Large intestine (tissue), 3 donors: ENCODE measurements around the gene UCN2. TPM values are rescaled to one million over a fixed set of nuclear protein-coding genes. Genes with fewer than 3 reads are reported as not detected.

Source experiments
- DNase-seq, 2 donors: peaks; one replicate each; pipeline versions ENCODE4 v3.0.0 to v3.0.0-alpha.2; 2013
- H3K27ac ChIP-seq: one replicate; pipeline ENCODE4 v1.5.1; 2013; ENCODE audit warnings: low read length
- H3K27me3 ChIP-seq: 2 replicates; pipeline ENCODE4 v1.6.1; 2013; ENCODE audit warnings: low read length; ENCODE audit not compliant: control insufficient read depth, insufficient read depth
- H3K36me3 ChIP-seq: 2 replicates; pipeline ENCODE4 v1.6.1; 2013; ENCODE audit warnings: low read length; ENCODE audit not compliant: control insufficient read depth, insufficient read depth
- H3K4me1 ChIP-seq: one replicate; pipeline ENCODE4 v1.6.1; 2013; ENCODE audit warnings: low read length; ENCODE audit not compliant: control insufficient read depth, insufficient read depth
- H3K4me3 ChIP-seq: one replicate; pipeline ENCODE4 v1.5.1; 2013; ENCODE audit warnings: low read length
- H3K9me3 ChIP-seq: one replicate; pipeline ENCODE4 v1.6.1; 2013; ENCODE audit warnings: mild to moderate bottlenecking, low read depth, low read length, moderate library complexity; ENCODE audit not compliant: control insufficient read depth
- WGBS: methylation state at CpG from one replicate; pipeline ENCODE4 v1.1.5; 2013; ENCODE audit warnings: low lambda C conversion rate; ENCODE audit not compliant: insufficient coverage; 5-methylcytosine and 5-hydroxymethylcytosine counted together
- polyA plus RNA-seq: library from polyadenylated mRNA; unstranded; fragments of 120-200 nt; gene quantifications from one replicate; pipeline ENCODE4 v1.2.1, GENCODE V29; 2013

Gene UCN2
- polyA plus RNA-seq, 1 donor: 0.87 TPM

DNA sequence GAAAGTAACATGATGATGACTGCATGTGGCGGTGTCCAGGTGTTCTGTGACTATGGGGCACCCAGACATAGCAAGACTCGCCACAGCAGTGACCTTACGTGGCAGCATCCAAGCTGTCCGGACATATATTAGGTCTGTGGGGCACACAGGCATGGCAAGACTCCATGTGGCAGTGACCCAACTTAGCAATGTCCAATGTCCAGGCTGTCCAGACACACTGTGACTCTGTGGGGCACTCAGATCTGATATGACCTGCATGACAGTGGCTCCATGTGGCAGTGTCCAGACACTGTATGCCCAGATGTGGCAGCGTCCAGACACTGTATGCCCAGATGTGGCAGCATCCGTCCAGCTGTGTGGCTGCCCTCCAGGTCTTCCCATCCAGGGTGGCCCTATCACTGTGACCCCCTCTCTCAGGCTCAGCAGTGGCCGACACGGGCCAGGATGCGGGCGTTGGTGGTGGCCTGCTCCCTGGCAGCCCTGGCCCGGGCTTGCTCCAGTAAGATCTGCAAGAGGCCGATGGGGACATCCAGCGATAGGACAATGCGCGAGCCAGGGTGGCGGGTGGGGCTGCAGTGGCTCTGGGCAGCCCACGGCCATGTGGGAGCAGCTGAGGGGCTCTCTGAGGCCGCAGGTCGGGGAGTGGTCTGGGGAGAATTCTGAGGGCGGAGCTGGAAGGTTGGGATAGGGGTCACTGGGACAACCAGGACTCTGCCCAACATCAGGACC, 1.1 kb downstream of the UCN2 start:
- Histone ChIP-seq H3K4me1 (peaks cover 2% of the 10 kb centered on the region), H3K27me3 (no peaks in the 10 kb centered on the region), H3K9me3 (no peaks in the 10 kb centered on the region), H3K27ac (no peak overlapping the region), H3K4me3 (no peak overlapping the region), H3K36me3 (peaks cover 4% of the 10 kb centered on the region)
- no CpG with 5 or more reads among the region's 20 CpGs for WGBS
- DNase-seq: no peak

DNA sequence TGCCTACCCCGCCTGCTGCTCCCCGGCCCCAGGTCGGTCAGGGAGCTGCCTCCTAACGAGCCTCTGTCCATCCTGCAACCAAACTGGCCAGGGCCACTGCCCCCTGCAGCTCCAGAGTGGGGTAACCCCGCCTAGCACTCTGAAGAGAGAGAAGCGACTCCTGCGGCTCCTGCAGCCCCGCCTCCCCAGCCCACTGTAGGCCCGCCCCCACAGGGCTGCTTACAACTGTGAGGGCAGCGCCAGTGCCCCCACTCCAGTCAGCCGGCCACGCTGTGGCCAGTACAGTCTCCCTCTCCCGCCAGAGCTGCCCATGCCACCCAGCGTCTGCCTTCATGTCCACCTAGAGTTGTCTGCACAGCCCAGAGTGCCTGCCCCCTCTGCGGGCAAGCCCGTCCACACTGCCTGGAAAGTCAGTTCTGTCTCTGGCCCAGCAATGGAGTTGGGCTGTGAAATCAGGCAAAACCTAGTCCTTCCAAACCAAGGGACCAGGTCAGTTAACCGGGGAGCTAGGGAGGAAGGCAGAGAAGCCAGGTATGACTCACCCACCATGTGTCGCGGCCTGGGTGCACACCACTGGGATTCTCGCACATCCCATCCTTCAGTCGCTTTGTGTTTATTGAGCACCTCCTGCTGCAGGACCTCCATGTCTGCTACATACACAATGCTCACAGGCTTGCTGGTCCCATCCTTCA, 2.4 kb downstream of the UCN2 start:
- DNase-seq: no peak
- Histone ChIP-seq H3K27me3 (no peaks in the 10 kb centered on the region), H3K27ac (no peak overlapping the region), H3K4me3 (no peak overlapping the region), H3K36me3 (no peaks in the 10 kb centered on the region), H3K4me1 (peaks cover 6% of the 10 kb centered on the region), H3K9me3 (no peaks in the 10 kb centered on the region)
- 83% methylated on average over 1 of the region's 21 CpGs for WGBS

DNA sequence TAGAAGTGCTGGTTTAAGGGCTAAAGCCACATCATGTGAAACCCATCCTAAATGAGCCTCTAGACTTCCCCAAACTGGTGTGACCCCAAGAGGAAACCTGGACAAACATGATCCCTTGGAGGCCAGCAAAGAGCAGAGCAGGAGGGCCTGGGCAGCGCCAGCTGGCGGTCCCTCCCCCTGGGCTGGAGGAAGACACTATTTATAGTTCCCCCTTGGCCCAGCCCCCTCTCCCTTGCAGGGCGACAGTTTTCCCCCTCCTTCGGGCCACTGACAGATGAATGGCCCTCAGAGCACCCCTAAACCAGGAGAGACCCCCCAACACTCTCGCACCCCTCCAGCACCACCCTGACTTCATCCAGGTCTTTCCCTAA, 2.9 kb downstream of the UCN2 start:
- DNase-seq: no peak
- H3K4me1 ChIP-seq: peaks cover 11% of the 10 kb centered on the region
- WGBS: no CpG with 5 or more reads among the region's 5 CpGs
- H3K27ac ChIP-seq: no peak overlapping the region
- no peak overlapping the region for H3K4me3 ChIP-seq
- no peaks in the 10 kb centered on the region for H3K27me3 ChIP-seq
- no peaks in the 10 kb centered on the region for H3K9me3 ChIP-seq
- H3K36me3 ChIP-seq: no peaks in the 10 kb centered on the region

DNA sequence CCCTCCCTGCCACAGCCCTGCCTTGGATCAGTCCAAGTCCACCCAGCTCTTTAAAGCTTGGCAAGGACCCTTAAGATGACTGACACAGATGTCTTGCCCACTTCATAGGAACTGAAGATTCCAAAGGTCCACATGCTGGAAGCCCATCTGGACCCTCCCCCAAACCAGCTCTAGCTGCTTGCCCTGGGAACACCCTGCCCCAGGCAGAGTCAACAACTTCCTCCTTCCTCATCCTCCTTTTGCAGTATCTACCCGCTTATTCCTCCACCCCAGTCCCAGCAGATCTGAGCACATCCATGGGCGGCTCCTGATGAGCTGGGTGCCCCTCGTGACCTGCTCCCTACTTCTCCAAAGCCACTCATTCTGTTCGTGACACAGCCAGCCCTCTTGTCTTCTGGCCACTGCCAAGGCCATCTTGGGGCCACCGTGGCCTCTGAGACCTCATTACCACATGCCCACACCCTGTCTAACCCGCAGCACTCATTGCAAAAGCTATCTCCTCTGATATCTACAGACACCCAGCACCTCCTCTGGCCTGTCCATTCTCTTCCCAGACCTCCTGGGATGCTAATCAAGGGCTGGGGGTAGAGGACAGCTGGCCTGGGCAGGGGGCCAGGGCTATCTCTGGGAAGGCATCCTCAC, 5.0 kb downstream of the UCN2 start:
- no peak for DNase-seq
- no peak overlapping the region for H3K27ac ChIP-seq
- peaks cover 22% of the 10 kb centered on the region for H3K4me1 ChIP-seq
- no peaks in the 10 kb centered on the region for H3K27me3 ChIP-seq
- 100% methylated on average over 1 of the region's 6 CpGs for WGBS
- no peak overlapping the region for H3K4me3 ChIP-seq
- H3K36me3 ChIP-seq: no peaks in the 10 kb centered on the region
- no peaks in the 10 kb centered on the region for H3K9me3 ChIP-seq

GRCh38 chr3:48556796-48557626, 6.6 kb downstream of the UCN2 start, which contains the start of gene PFKFB4:
Gene PFKFB4, minus strand, starts transcription at chr3:48556803. Its CDS starts 26 bp downstream, at chr3:48556777.
- DNase-seq: peak; percentile 100
- H3K27ac ChIP-seq: peak within 1 kb of the TSS; percentile 60
- peak within 1 kb of the TSS; percentile 69 for H3K4me3 ChIP-seq
- no peaks in the 10 kb centered on the region for H3K36me3 ChIP-seq
- no peaks in the 10 kb centered on the region for H3K9me3 ChIP-seq
- WGBS: no CpG with 5 or more reads among the region's 53 CpGs
- H3K27me3 ChIP-seq: no peaks in the 10 kb centered on the region
- H3K4me1 ChIP-seq: peaks cover 34% of the 10 kb centered on the region

DNA sequence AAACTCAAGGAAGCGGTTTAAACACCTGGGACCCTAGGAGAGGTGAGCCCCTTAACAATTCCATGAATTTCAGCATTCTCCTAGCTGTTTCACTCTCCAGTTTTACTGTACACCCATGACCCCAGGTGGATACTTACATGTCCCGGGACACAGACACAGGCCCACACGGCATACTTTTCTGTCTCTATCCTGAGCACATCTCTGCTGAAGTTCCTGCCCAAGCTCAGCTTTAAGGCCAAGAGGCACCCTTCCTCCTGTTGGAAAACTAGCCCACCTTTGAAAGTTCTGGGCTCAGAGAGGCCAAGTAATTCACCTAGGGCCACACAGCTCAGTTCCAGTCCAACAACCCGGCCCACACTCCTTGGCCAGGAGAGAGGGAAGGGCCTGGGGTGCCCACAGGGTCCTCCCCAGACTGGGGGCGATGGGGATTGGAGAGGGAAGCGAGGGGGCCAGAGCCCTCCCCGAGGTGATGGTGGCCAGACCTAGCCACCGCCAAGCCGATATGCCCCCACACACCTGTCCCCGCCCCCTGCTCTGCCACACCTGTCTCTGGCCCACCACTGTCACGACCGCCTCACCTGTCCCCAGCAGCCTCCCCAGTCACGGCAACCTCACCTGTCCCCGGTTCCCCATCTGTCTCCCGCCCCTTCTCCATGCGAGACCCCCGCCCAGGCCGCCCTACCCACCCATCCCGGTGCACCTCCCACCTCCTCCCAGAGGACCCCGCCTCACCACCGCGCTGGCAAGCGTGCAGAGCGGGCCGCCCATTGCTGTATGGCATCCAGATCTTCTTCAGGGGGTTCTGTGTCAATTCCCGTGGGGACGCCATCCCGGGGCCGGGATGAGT, 7.4 kb downstream of the UCN2 start:
- peaks cover 39% of the 10 kb centered on the region for H3K4me1 ChIP-seq
- 100% methylated on average over 1 of the region's 29 CpGs for WGBS
- no peaks in the 10 kb centered on the region for H3K27me3 ChIP-seq
- peak overlapping the region; percentile 13 for H3K27ac ChIP-seq
- no peaks in the 10 kb centered on the region for H3K9me3 ChIP-seq
- H3K4me3 ChIP-seq: peak overlapping the region; percentile 63
- H3K36me3 ChIP-seq: no peaks in the 10 kb centered on the region
- DNase-seq: no peak

- Histone ChIP-seq H3K27me3 (no peaks in the 10 kb centered on the region), H3K9me3 (no peaks in the 10 kb centered on the region), H3K36me3 (no peaks in the 10 kb centered on the region), H3K27ac (peak overlapping the region; percentile 2), H3K4me3 (peak overlapping the region; percentile 63), H3K4me1 (peaks cover 37% of the 10 kb centered on the region)
- no peak for DNase-seq
- WGBS: 90% methylated on average over 2 of the region's 10 CpGs
These were observed 8.2 kb downstream of the UCN2 start for GRCh38 chr3:48555231-48555948.

DNA sequence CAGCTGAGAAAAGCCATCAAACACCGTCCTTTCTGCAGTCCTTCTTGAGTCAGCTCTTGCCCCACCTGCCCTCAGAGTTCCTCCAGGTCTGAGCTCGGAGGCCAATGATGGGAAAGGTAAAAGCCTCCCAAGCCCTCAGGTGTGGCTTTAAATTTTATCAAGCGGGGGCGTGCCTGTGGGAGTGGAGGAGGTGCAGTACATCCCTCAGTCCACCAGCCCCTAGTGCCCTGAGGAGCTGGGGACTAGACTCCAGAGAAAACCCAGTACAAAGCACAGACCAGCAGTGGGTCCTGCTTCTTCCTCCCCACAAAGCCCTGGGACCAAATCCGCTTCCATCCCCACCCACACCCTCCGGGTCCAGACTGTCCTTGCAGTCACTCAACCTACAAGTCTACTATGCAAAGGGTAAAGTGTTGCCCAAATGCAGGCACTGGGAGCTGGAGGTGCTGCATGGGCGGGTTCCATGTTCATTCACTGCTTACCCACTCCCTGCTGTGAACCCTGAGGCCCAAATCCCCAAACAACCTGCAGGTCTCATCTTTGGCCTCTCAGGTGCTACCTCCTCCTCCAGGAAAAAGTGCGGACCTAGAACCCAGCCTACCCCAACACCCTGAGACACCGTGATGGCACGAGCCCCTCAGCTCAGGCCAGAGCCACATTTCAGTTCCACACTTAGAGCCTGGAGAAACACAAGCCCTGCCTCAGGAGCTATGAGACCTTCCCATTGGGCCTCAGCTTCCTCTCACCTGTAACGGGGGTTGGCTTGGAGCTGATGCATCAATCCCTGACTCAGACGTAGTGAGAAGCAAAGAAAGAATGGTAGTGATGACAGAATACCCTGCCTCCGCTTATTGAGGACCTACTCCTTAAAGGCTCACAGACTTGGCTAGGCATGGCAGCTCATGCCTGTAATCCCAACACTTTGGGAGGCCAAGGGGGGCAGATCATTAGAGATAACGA, 9.4 kb downstream of the UCN2 start:
- no peak for DNase-seq
- Histone ChIP-seq H3K9me3 (no peaks in the 10 kb centered on the region), H3K27ac (peak overlapping the region; percentile 74)

More for the DNA sequence above, 9.4 kb downstream of the UCN2 start:
- Histone ChIP-seq H3K27me3 (no peaks in the 10 kb centered on the region), H3K4me1 (peaks cover 37% of the 10 kb centered on the region), H3K4me3 (no peak overlapping the region), H3K36me3 (peaks cover 4% of the 10 kb centered on the region)
- 92% methylated on average over 2 of the region's 14 CpGs for WGBS
